Measurements from ENCODE around the gene ANKRD49.

GRCh38 chr11:94507485-94507884, 13.7 kb downstream of the ANKRD49 start:
- TF ChIP-seq, protein P1, sequence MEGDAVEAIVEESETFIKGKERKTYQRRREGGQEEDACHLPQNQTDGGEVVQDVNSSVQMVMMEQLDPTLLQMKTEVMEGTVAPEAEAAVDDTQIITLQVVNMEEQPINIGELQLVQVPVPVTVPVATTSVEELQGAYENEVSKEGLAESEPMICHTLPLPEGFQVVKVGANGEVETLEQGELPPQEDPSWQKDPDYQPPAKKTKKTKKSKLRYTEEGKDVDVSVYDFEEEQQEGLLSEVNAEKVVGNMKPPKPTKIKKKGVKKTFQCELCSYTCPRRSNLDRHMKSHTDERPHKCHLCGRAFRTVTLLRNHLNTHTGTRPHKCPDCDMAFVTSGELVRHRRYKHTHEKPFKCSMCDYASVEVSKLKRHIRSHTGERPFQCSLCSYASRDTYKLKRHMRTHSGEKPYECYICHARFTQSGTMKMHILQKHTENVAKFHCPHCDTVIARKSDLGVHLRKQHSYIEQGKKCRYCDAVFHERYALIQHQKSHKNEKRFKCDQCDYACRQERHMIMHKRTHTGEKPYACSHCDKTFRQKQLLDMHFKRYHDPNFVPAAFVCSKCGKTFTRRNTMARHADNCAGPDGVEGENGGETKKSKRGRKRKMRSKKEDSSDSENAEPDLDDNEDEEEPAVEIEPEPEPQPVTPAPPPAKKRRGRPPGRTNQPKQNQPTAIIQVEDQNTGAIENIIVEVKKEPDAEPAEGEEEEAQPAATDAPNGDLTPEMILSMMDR (IDR thresholded peaks at IDR 0.05; ENCODE audit: poor library complexity), result no peak
- TF ChIP-seq EZH2 (IDR thresholded peaks at IDR 0.05; ENCODE audit: borderline replicate concordance), result no peak
